HepG2 (cell line): ENCODE measurements around the gene CIB1. TPM values are rescaled to one million over a fixed set of nuclear protein-coding genes. Genes with fewer than 3 reads are reported as not detected.

Experiments
- CREB1 ChIP-seq, 2 experiments: fragments of 450-650 bp in 1 of 2; IDR thresholded peaks; 2 replicates each; pipeline ENCODE4 v1.6.1; 2016 to 2017; ENCODE audit warnings: control low read depth in 1 of 2, mild to moderate bottlenecking in 1 of 2, missing compliant biosample characterization in 1 of 2, missing genetic modification characterization in 1 of 2
- FOXP1 ChIP-seq, 2 experiments: fragments of 450-650 bp in 1 of 2; IDR thresholded peaks; 2 replicates each; pipeline ENCODE4 v1.6.1; 2017 to 2018; ENCODE audit warnings: antibody characterized with exemption in 1 of 2
- HDAC1 ChIP-seq: sonication (generic); formaldehyde crosslinking; IDR thresholded peaks from 2 replicates; pipeline ENCODE4 v1.5.1; 2020; ENCODE audit warnings: mild to moderate bottlenecking, missing genetic modification reagents
- RARA ChIP-seq: IDR thresholded peaks from 2 replicates; pipeline ENCODE4 v1.6.1; 2016; ENCODE audit warnings: missing genetic modification reagents, missing compliant biosample characterization
- SOX5 ChIP-seq: IDR thresholded peaks from 2 replicates; pipeline ENCODE4 v1.6.1; 2016; ENCODE audit warnings: borderline replicate concordance
- SOX6 ChIP-seq, 2 experiments: fragments of 450-650 bp in 1 of 2; sonication (generic) in 1 of 2; formaldehyde crosslinking in 1 of 2; IDR thresholded peaks; 2 replicates each; pipeline versions ENCODE4 v1.4.0 to v1.6.1; 2017 to 2020; ENCODE audit warnings: antibody characterized with exemption in 1 of 2, mild to moderate bottlenecking in 1 of 2, missing genetic modification reagents in 1 of 2
- SP2 ChIP-seq: sonication (generic); formaldehyde crosslinking; IDR thresholded peaks from 2 replicates; pipeline ENCODE4 v1.5.1; 2020; ENCODE audit warnings: mild to moderate bottlenecking, missing genetic modification reagents
- SP5 ChIP-seq: IDR thresholded peaks from 2 replicates; pipeline ENCODE4 v1.6.1; 2016; ENCODE audit warnings: low read depth, borderline replicate concordance
- ZBTB38 ChIP-seq: sonication (generic); formaldehyde crosslinking; IDR thresholded peaks from 2 replicates; pipeline ENCODE4 v1.5.1; 2020; ENCODE audit warnings: mild to moderate bottlenecking, missing genetic modification reagents
- ZFX ChIP-seq: sonication (generic); formaldehyde crosslinking; IDR thresholded peaks from 2 replicates; pipeline ENCODE4 v1.4.0; 2020; ENCODE audit warnings: mild to moderate bottlenecking, low read depth, missing genetic modification reagents, moderate library complexity
- ZNF224 ChIP-seq: sonication (generic); formaldehyde crosslinking; IDR thresholded peaks from 2 replicates; pipeline ENCODE4 v1.5.0; 2020; ENCODE audit warnings: mild to moderate bottlenecking, missing genetic modification reagents
- ZNF232 ChIP-seq: sonication (generic); formaldehyde crosslinking; IDR thresholded peaks from 2 replicates; pipeline ENCODE4 v1.4.0; 2020; ENCODE audit warnings: missing genetic modification reagents, borderline replicate concordance
- ZNF337 ChIP-seq: sonication (generic); formaldehyde crosslinking; IDR thresholded peaks from 2 replicates; pipeline ENCODE4 v1.5.1; 2020; ENCODE audit warnings: missing genetic modification reagents, low read depth, mild to moderate bottlenecking, borderline replicate concordance
- ZNF605 ChIP-seq: sonication (generic); formaldehyde crosslinking; IDR thresholded peaks from 2 replicates; pipeline ENCODE4 v1.8.0; 2022; ENCODE audit warnings: mild to moderate bottlenecking, missing genetic modification reagents
- ZNF841 ChIP-seq: sonication (generic); formaldehyde crosslinking; IDR thresholded peaks from 2 replicates; pipeline ENCODE4 v1.8.1; 2023; ENCODE audit warnings: missing genetic modification reagents, borderline replicate concordance
- polyA plus RNA-seq, 8 experiments: library from polyadenylated mRNA; depleted of rRNA in 3 of 8; stranded (reverse) in 7 of 8; unstranded in 1 of 8; fragments of >200 nt; fragmentation: Illumina TruSeq in 4 of 8; extraction: Trizol in 4 of 8; gene quantifications; 2 replicates each; pipeline versions ENCODE4 v1.2.1 to v1.2.3, GENCODE V29; 2011 to 2016; ENCODE audit warnings: low read depth in 4 of 8, missing spikeins in 1 of 8, mixed read lengths in 1 of 8; ENCODE audit not compliant: insufficient read depth in 1 of 8
- total RNA-seq, 5 experiments: library from RNA; depleted of rRNA; stranded (reverse); fragments of >200 nt; fragmentation: Illumina TruSeq; extraction: Trizol; gene quantifications; 2 replicates each; pipeline ENCODE4 v1.2.3, GENCODE V29; 2016; ENCODE audit warnings: low read depth in 1 of 5
- TF ChIP-seq, protein P1 (sequence below): sonication (generic); formaldehyde crosslinking; IDR thresholded peaks from 2 replicates; pipeline ENCODE4 v1.9.0; 2021; ENCODE audit warnings: mild to moderate bottlenecking, missing genetic modification reagents
- TF ChIP-seq, protein P2 (sequence below): sonication (generic); formaldehyde crosslinking; IDR thresholded peaks from 2 replicates; pipeline ENCODE4 v1.5.1; 2020; ENCODE audit warnings: missing genetic modification reagents, mild to moderate bottlenecking, borderline replicate concordance

CIB1 gene
- total and polyA plus RNA-seq, 2 of the 13 experiments (the other 11 are each of a cell fraction or from before 2014, with no cell fraction given), result 38.7 to 72.7 TPM

DNA sequence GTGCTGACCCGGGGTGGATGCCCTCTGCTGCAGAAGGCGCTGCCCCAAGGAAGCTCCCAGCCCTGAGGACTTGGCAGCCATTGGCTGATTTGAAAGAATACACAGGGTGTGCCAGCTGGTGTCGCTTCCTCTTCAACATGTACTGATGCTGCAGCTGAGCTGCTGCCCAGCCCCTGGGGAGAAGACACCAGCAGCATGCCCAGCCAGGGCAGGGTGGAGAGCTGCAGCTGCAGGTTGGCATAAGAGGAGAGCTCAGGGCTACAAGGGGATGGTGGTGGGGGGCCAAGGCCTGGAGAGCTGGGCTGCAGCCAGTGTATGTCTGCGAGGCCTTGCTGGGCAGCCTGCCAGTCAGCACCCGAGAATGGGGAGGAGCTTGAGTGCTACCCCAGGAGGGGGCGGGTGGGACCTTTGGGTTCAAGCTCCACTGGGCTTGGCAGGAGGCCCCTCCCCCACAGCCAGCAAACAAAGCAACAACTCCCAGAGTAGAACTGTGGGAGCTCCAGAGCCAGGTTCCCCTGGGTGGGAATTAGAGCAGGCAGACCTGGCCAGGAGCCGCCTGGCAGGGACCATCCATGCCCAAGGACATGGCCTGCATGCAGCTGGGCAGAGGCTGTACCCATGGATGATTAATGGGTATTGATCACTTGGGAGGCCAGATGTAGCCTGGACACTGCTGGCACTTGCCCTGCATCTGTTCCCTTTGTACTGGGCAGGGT is 41.8 kb downstream of the CIB1 start (continued):
- TF ChIP-seq, protein P1, sequence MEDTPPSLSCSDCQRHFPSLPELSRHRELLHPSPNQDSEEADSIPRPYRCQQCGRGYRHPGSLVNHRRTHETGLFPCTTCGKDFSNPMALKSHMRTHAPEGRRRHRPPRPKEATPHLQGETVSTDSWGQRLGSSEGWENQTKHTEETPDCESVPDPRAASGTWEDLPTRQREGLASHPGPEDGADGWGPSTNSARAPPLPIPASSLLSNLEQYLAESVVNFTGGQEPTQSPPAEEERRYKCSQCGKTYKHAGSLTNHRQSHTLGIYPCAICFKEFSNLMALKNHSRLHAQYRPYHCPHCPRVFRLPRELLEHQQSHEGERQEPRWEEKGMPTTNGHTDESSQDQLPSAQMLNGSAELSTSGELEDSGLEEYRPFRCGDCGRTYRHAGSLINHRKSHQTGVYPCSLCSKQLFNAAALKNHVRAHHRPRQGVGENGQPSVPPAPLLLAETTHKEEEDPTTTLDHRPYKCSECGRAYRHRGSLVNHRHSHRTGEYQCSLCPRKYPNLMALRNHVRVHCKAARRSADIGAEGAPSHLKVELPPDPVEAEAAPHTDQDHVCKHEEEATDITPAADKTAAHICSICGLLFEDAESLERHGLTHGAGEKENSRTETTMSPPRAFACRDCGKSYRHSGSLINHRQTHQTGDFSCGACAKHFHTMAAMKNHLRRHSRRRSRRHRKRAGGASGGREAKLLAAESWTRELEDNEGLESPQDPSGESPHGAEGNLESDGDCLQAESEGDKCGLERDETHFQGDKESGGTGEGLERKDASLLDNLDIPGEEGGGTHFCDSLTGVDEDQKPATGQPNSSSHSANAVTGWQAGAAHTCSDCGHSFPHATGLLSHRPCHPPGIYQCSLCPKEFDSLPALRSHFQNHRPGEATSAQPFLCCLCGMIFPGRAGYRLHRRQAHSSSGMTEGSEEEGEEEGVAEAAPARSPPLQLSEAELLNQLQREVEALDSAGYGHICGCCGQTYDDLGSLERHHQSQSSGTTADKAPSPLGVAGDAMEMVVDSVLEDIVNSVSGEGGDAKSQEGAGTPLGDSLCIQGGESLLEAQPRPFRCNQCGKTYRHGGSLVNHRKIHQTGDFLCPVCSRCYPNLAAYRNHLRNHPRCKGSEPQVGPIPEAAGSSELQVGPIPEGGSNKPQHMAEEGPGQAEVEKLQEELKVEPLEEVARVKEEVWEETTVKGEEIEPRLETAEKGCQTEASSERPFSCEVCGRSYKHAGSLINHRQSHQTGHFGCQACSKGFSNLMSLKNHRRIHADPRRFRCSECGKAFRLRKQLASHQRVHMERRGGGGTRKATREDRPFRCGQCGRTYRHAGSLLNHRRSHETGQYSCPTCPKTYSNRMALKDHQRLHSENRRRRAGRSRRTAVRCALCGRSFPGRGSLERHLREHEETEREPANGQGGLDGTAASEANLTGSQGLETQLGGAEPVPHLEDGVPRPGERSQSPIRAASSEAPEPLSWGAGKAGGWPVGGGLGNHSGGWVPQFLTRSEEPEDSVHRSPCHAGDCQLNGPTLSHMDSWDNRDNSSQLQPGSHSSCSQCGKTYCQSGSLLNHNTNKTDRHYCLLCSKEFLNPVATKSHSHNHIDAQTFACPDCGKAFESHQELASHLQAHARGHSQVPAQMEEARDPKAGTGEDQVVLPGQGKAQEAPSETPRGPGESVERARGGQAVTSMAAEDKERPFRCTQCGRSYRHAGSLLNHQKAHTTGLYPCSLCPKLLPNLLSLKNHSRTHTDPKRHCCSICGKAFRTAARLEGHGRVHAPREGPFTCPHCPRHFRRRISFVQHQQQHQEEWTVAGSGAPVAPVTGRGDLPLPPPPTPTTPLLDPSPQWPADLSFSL, result 0 out of 2 replicates have a peak, but pooled peaks have one; percentile 19
- peak; percentile 45 for TF ChIP-seq HDAC1
- 0 out of 2 replicates have a peak, but pooled peaks have one; percentile 74 for TF ChIP-seq ZNF337 (CRISPR knock-in tag)
- peak; percentile 27; the same call in 1 of the 2 replicates for TF ChIP-seq ZBTB38
- TF ChIP-seq ZFX (CRISPR knock-in tag), result peak; percentile 87
- TF ChIP-seq SOX6 (IDR thresholded peaks at IDR 0.05), result no peak
- TF ChIP-seq SOX6 (CRISPR knock-in tag; IDR thresholded peaks at IDR 0.05), result peak; percentile 67
- TF ChIP-seq SP5 (CRISPR knock-in tag), result peak; percentile 88
- peak; percentile 62 for TF ChIP-seq RARA
- peak; percentile 58; the same call in 1 of the 2 replicates for TF ChIP-seq SOX5 (CRISPR knock-in tag)
- TF ChIP-seq ZNF224, result no peak
- TF ChIP-seq ZNF841 (CRISPR knock-in tag), result no peak
- no peak for TF ChIP-seq FOXP1 (IDR thresholded peaks at IDR 0.05)
- TF ChIP-seq FOXP1 (CRISPR knock-in tag; IDR thresholded peaks at IDR 0.05), result peak; percentile 53; the same call in 1 of the 2 replicates
- 0 out of 2 replicates have a peak, but pooled peaks have one; percentile 18 for TF ChIP-seq SP2 (CRISPR knock-in tag)
- 0 out of 2 replicates have a peak, but pooled peaks have one; percentile 54 for TF ChIP-seq ZNF605
- TF ChIP-seq, protein P2, sequence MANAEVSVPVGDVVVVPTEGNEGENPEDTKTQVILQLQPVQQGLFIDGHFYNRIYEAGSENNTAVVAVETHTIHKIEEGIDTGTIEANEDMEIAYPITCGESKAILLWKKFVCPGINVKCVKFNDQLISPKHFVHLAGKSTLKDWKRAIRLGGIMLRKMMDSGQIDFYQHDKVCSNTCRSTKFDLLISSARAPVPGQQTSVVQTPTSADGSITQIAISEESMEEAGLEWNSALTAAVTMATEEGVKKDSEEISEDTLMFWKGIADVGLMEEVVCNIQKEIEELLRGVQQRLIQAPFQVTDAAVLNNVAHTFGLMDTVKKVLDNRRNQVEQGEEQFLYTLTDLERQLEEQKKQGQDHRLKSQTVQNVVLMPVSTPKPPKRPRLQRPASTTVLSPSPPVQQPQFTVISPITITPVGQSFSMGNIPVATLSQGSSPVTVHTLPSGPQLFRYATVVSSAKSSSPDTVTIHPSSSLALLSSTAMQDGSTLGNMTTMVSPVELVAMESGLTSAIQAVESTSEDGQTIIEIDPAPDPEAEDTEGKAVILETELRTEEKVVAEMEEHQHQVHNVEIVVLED (CRISPR knock-in tag), result 0 out of 2 replicates have a peak, but pooled peaks have one; percentile 43
- TF ChIP-seq ZNF232 (CRISPR knock-in tag), result peak; percentile 75; the same call in 1 of the 2 replicates
- no peak for TF ChIP-seq CREB1 (IDR thresholded peaks at IDR 0.05)
- no peak for TF ChIP-seq CREB1 (CRISPR knock-in tag; IDR thresholded peaks at IDR 0.05)
